Measurements from ENCODE around the gene BICDL1. TPM values are rescaled to one million over a fixed set of nuclear protein-coding genes. Genes with fewer than 3 reads are reported as not detected.
A peak's percentile ranks its signal among the peaks of the same experiment; 100 is the strongest.

Gene BICDL1
- total and polyA plus RNA-seq, 10 of the 15 experiments (the other 5 are each of a cell fraction or from before 2014, with no cell fraction given), result 0.72 to 12.3 (median 4.2) TPM

- Histone ChIP-seq H4K20me1 (ENCODE audit: control insufficient read depth, insufficient read depth) (peaks cover 12% of the 10 kb centered on the region), H3K27me3 (replicated peaks in 1 of 2; ENCODE audit: control insufficient read depth in 2 of 2, insufficient read depth in 2 of 2, low read length in 1 of 2) (no peaks in the 10 kb centered on the region), H3K4me3 (peak overlapping the region; percentile 98), H3K4me2 (ENCODE audit: control insufficient read depth, insufficient read depth) (peak overlapping the region; percentile 99), H3K36me3 (ENCODE audit: control insufficient read depth in 2 of 2, insufficient read depth in 2 of 2, low read length in 1 of 2) (peaks cover 0 to 16% of the 10 kb centered on the region in 2 experiments; a peak in 2 of 4 replicates), H2AFZ (ENCODE audit: control insufficient read depth, low read depth, low read length) (no peak overlapping the region), H3K9ac (ENCODE audit: control insufficient read depth, insufficient read depth, low read length) (peak overlapping the region; percentile 95), H3K9me3 (replicated peaks; ENCODE audit: control insufficient read depth, insufficient read depth, low read length) (no peaks in the 10 kb centered on the region), H3K79me2 (ENCODE audit: control insufficient read depth, insufficient read depth, low read length) (peaks cover 78% of the 10 kb centered on the region), H3K27ac (ENCODE audit: control insufficient read depth, insufficient read depth) (peak overlapping the region; percentile 83), H3K4me1 (ENCODE audit: control insufficient read depth, insufficient read depth, low read length) (peaks cover 58% of the 10 kb centered on the region)
- WGBS (ENCODE audit: insufficient coverage, insufficient replicate concordance, low lambda C conversion rate, missing lambda C conversion rate), result 5% methylated on average over 28 of the region's 31 CpGs
- no TSS peak for BruUV-seq (replicated peaks)
- in situ Hi-C loops (cut with MboI) (no loop called here), intact Hi-C loops (cut with micrococcal nuclease; ENCODE audit: unreplicated experiment) (loop anchor here (10.0 kb wide), 1 partner anchor 149 kb away; the partner anchor contains the start of gene PXN)
- RAD21 ChIA-PET (ENCODE audit: unreplicated experiment), result interaction anchor here (1.1 to 9.6 kb wide), 7 partner anchors 15 to 112 kb away, joined by 3 to 118 read pairs (median 6); partner anchors contain the start of gene RPLP0
- ATAC-seq (no peak), DNase-seq (ENCODE audit: low read depth, low spot score) (no peak), FAIRE-seq (peak; percentile 27)
- CTCF ChIA-PET, result interaction anchor here (0.8 to 1.9 kb wide), 5 partner anchors 10 to 126 kb away, joined by 3 to 6 read pairs (median 3); no protein-coding TSS in a partner anchor
- POLR2A ChIA-PET, result interaction anchor here (0.5 to 10.4 kb wide), 8 partner anchors 9 to 85 kb away, joined by 4 to 141 read pairs (median 13); partner anchors contain the start of gene RPLP0
- SMC1A ChIA-PET (ENCODE audit: uncharacterized antibody, unreplicated experiment), result interaction anchor here (0.9 to 9.8 kb wide), 5 partner anchors 7 to 85 kb away, joined by 3 to 142 read pairs (median 4); partner anchors contain the start of gene RPLP0
- 0 out of 2 replicates have a peak, but pooled peaks have one; percentile 15 for TF ChIP-seq TAF1 (IDR thresholded peaks at IDR 0.05; ENCODE audit: borderline replicate concordance, low read depth, low read length)
- no peak for TF ChIP-seq TCF7 (IDR thresholded peaks at IDR 0.05; ENCODE audit: borderline replicate concordance)
- TF ChIP-seq ZBTB4 (CRISPR knock-in tag; IDR thresholded peaks at IDR 0.05), result no peak
- TF ChIP-seq E4F1 (IDR thresholded peaks at IDR 0.05; ENCODE audit: borderline replicate concordance, partially characterized antibody), result no peak
- TF ChIP-seq ELK1 (IDR thresholded peaks at IDR 0.05; ENCODE audit: low read depth, low read length), result no peak
- TF ChIP-seq PAX5 (IDR thresholded peaks at IDR 0.05; ENCODE audit: borderline replicate concordance, low read depth, low read length), result 0 out of 2 replicates have a peak, but pooled peaks have one; percentile 26
- TF ChIP-seq TCF12 (IDR thresholded peaks at IDR 0.05; ENCODE audit: low read depth, low read length), result no peak
- TF ChIP-seq CBFB (IDR thresholded peaks at IDR 0.05; ENCODE audit: low read depth), result no peak
- TF ChIP-seq NFIC (IDR thresholded peaks at IDR 0.05; ENCODE audit: low read depth, low read length), result no peak
- TF ChIP-seq POU2F2 (IDR thresholded peaks at IDR 0.05; ENCODE audit: borderline replicate concordance, low read depth, low read length), result no peak
- TF ChIP-seq SP1 (IDR thresholded peaks at IDR 0.05; ENCODE audit: low read depth, low read length), result no peak
- TF ChIP-seq MEF2A (IDR thresholded peaks at IDR 0.05; ENCODE audit: insufficient read depth, low read depth, low read length), result no peak
- TF ChIP-seq IRF4 (IDR thresholded peaks at IDR 0.05; ENCODE audit: low read depth, low read length), result no peak
- TF ChIP-seq MYC (IDR thresholded peaks at IDR 0.05; ENCODE audit: insufficient read depth, insufficient read length, insufficient replicate concordance, low read length, severe bottlenecking), result no peak
- no peak for TF ChIP-seq NFYB (IDR thresholded peaks at IDR 0.05; ENCODE audit: insufficient read depth, low read depth, low read length)
- TF ChIP-seq SRF (IDR thresholded peaks at IDR 0.05; ENCODE audit: low read depth in 2 of 2, low read length in 2 of 2), result no peak
Measured at GRCh38 chr12:120115692-120116440, 126.8 kb downstream of the BICDL1 start.
